Ovary (tissue), 3 donors: ENCODE data around the gene ZNF408.

Experiments
- CTCF ChIP-seq, 3 donors: fragments of 450-650 bp in 2 of 3; fragments of 200-600 bp in 1 of 3; IDR thresholded peaks; one replicate each; pipeline versions ENCODE4 v1.5.1 to v1.8.0; 2016 to 2022; ENCODE audit warnings: antibody characterized with exemption in 3 of 3, mild to moderate bottlenecking in 1 of 3
- EP300 ChIP-seq: sonication (generic); formaldehyde crosslinking; IDR thresholded peaks from one replicate; pipeline ENCODE4 v1.6.1; 2017; ENCODE audit warnings: antibody characterized with exemption
- POLR2A ChIP-seq: fragments of 450-650 bp; IDR thresholded peaks from one replicate; pipeline ENCODE4 v1.6.1; 2017; ENCODE audit warnings: antibody characterized with exemption, mild to moderate bottlenecking, moderate library complexity
- donor health status: DM: no; HTN: no; CAD: no.

GRCh38 chr11:46697303-46697702 is 3.5 kb upstream of the ZNF408 start:
- no peak for TF ChIP-seq CTCF (IDR thresholded peaks at IDR 0.05)
- TF ChIP-seq POLR2A, result no peak
- TF ChIP-seq EP300, result no peak
